ENCODE results near the gene STPG2. TPM values are rescaled to one million over a fixed set of nuclear protein-coding genes. Genes with fewer than 3 reads are reported as not detected.

The STPG2 gene
- total and polyA plus RNA-seq, 2 donors (not counting 1 experiment from before 2014, with no cell fraction given): 0.13 to 0.49 TPM

GRCh38 chr4:98098764-98099163 is 44.5 kb downstream of the STPG2 start:
- H3K9me3 ChIP-seq (ENCODE audit: control extremely low read depth in 1 of 3, control insufficient read depth in 2 of 3, insufficient read depth in 1 of 3, low read length in 2 of 3): peaks cover 1 to 5% (median 2%) of the 10 kb centered on the region in 3 donors
- no peak overlapping the region for H3K4me2 ChIP-seq (replicated peaks; ENCODE audit: low read depth, low read length, poor library complexity, severe bottlenecking)
- intact Hi-C loops (cut with micrococcal nuclease): no loop called here
- Mint-ChIP-seq H3K4me3 (no peak overlapping the region), H3K4me1 (peaks cover 16% of the 10 kb centered on the region), H3K27me3 (peaks cover 3% of the 10 kb centered on the region), H3K27ac (no peak overlapping the region), H3K9me3 (ENCODE audit: insufficient read depth) (peaks cover 3% of the 10 kb centered on the region)
- peaks cover 0 to 7% of the 10 kb centered on the region in 2 donors for H3K4me1 ChIP-seq (ENCODE audit: control insufficient read depth in 2 of 2, insufficient read depth in 2 of 2, low read length in 2 of 2)
- no peaks in the 10 kb centered on the region for H3K36me3 ChIP-seq (replicated peaks in 1 of 2; ENCODE audit: control extremely low read depth in 1 of 2, control insufficient read depth in 1 of 2, extremely low read depth in 1 of 2, insufficient read depth in 2 of 2, low read length in 1 of 2)
- no peak for ATAC-seq (ENCODE audit: low read depth)
- peak; percentile 28 for DNase-seq
- H3K27me3 ChIP-seq (replicated peaks in 1 of 4; ENCODE audit: control extremely low read depth in 1 of 4, control insufficient read depth in 3 of 4, insufficient read depth in 4 of 4, low read length in 3 of 4): peaks cover 0 to 4% (median 0%) of the 10 kb centered on the region in 4 experiments
- TF ChIP-seq CTCF (IDR thresholded peaks at IDR 0.05): no peak
- TF ChIP-seq EZH2 (IDR thresholded peaks at IDR 0.05; ENCODE audit: borderline replicate concordance, insufficient read depth, low read depth, low read length, poor library complexity, severe bottlenecking): no peak
- H4K20me1 ChIP-seq (ENCODE audit: control insufficient read depth, insufficient read depth, low read length, poor library complexity, severe bottlenecking): no peaks in the 10 kb centered on the region
- ChIA-PET POLR2A (no interaction called here), CTCF (interaction anchor here (1.1 kb wide), 1 partner anchor 372 kb away, joined by 3 read pairs; no protein-coding TSS in a partner anchor)
- no peaks in the 10 kb centered on the region for H3K79me2 ChIP-seq (ENCODE audit: control insufficient read depth, insufficient read depth, low read length)
- no peak overlapping the region for H3K4me3 ChIP-seq (ENCODE audit: control extremely low read depth in 1 of 5, extremely low read depth in 1 of 5, insufficient read depth in 1 of 5, low read depth in 2 of 5, low read length in 4 of 5)
- no peak overlapping the region for H2AFZ ChIP-seq (ENCODE audit: insufficient read depth, low read depth, low read length, poor library complexity, severe bottlenecking)
- no peak overlapping the region for H3K27ac ChIP-seq (ENCODE audit: low read length in 2 of 2)
- no peak overlapping the region for H3K9ac ChIP-seq (ENCODE audit: low read length)

GRCh38 chr4:98094118-98094517 is 49.2 kb downstream of the STPG2 start:
- Histone ChIP-seq H3K4me3 (ENCODE audit: control extremely low read depth in 1 of 5, extremely low read depth in 1 of 5, insufficient read depth in 1 of 5, low read depth in 2 of 5, low read length in 4 of 5) (no peak overlapping the region), H3K4me1 (ENCODE audit: control insufficient read depth in 2 of 2, insufficient read depth in 2 of 2, low read length in 2 of 2) (peaks cover 0 to 7% of the 10 kb centered on the region in 2 donors), H3K9me3 (ENCODE audit: control extremely low read depth in 1 of 3, control insufficient read depth in 2 of 3, insufficient read depth in 1 of 3, low read length in 2 of 3) (peaks cover 1 to 5% (median 2%) of the 10 kb centered on the region in 3 donors), H3K9ac (ENCODE audit: low read length) (no peak overlapping the region), H4K20me1 (ENCODE audit: control insufficient read depth, insufficient read depth, low read length, poor library complexity, severe bottlenecking) (no peaks in the 10 kb centered on the region), H3K36me3 (replicated peaks in 1 of 2; ENCODE audit: control extremely low read depth in 1 of 2, control insufficient read depth in 1 of 2, extremely low read depth in 1 of 2, insufficient read depth in 2 of 2, low read length in 1 of 2) (no peaks in the 10 kb centered on the region), H3K4me2 (replicated peaks; ENCODE audit: low read depth, low read length, poor library complexity, severe bottlenecking) (no peak overlapping the region), H2AFZ (ENCODE audit: insufficient read depth, low read depth, low read length, poor library complexity, severe bottlenecking) (no peak overlapping the region), H3K27me3 (replicated peaks in 1 of 4; ENCODE audit: control extremely low read depth in 1 of 4, control insufficient read depth in 3 of 4, insufficient read depth in 4 of 4, low read length in 3 of 4) (peaks cover 0 to 4% (median 0%) of the 10 kb centered on the region in 4 experiments), H3K79me2 (ENCODE audit: control insufficient read depth, insufficient read depth, low read length) (no peaks in the 10 kb centered on the region), H3K27ac (ENCODE audit: low read length in 2 of 2) (no peak overlapping the region)
- no peak overlapping the region for H3K4me3 Mint-ChIP-seq
- POLR2A ChIA-PET: no interaction called here
- H3K27ac Mint-ChIP-seq: no peak overlapping the region
- peaks cover 7% of the 10 kb centered on the region for H3K27me3 Mint-ChIP-seq
- H3K9me3 Mint-ChIP-seq (ENCODE audit: insufficient read depth): peaks cover 3% of the 10 kb centered on the region
- WGBS (ENCODE audit: insufficient coverage): 96% methylated on average over 2 of the region's 2 CpGs
- DNase-seq (no peak), ATAC-seq (ENCODE audit: low read depth) (no peak)
- CTCF ChIA-PET: no interaction called here
- TF ChIP-seq EZH2 (IDR thresholded peaks at IDR 0.05; ENCODE audit: borderline replicate concordance, insufficient read depth, low read depth, low read length, poor library complexity, severe bottlenecking) (no peak), CTCF (IDR thresholded peaks at IDR 0.05) (no peak)
- intact Hi-C loops (cut with micrococcal nuclease): no loop called here
- peaks cover 15% of the 10 kb centered on the region for H3K4me1 Mint-ChIP-seq

Measured in B cell (primary cell).